Lower leg skin (tissue), 3 donors: ENCODE results near the gene IZUMO1R.

Experiments
- CTCF ChIP-seq, 3 donors: fragments of 450-650 bp; IDR thresholded peaks; one replicate each; pipeline ENCODE4 v1.5.1; 2016; ENCODE audit warnings: antibody characterized with exemption in 3 of 3, mild to moderate bottlenecking in 3 of 3, moderate library complexity in 2 of 3
- POLR2A ChIP-seq, 2 donors: fragments of 450-650 bp; IDR thresholded peaks; one replicate each; pipeline ENCODE4 v1.6.1; 2016 to 2017; ENCODE audit warnings: antibody characterized with exemption in 2 of 2, mild to moderate bottlenecking in 1 of 2, moderate library complexity in 1 of 2

- TF ChIP-seq POLR2A (IDR thresholded peaks at IDR 0.05) = no peak
- TF ChIP-seq CTCF (IDR thresholded peaks at IDR 0.05) = no peak
Measured at GRCh38 chr11:94310191-94310875, 6.0 kb downstream of the IZUMO1R start.
